Uterus (tissue), 2 donors: ENCODE measurements around the gene FLNB.

ENCODE experiments used
- CTCF ChIP-seq, 4 experiments: fragments of 200-600 bp in 2 of 4; fragments of 450-650 bp in 2 of 4; sonication (generic) in 2 of 4; IDR thresholded peaks; one replicate each; pipeline ENCODE4 v1.5.1; 2016 to 2019; ENCODE audit warnings: antibody characterized with exemption in 4 of 4, mild to moderate bottlenecking in 2 of 4, moderate library complexity in 1 of 4
- POLR2A ChIP-seq, 2 donors: fragments of 450-650 bp; IDR thresholded peaks; one replicate each; pipeline ENCODE4 v1.6.1; 2016; ENCODE audit warnings: antibody characterized with exemption in 2 of 2, mild to moderate bottlenecking in 1 of 2, moderate library complexity in 1 of 2

- TF ChIP-seq CTCF (IDR thresholded peaks at IDR 0.05) (no peak), POLR2A (IDR thresholded peaks at IDR 0.05) (no peak)
Observed at GRCh38 chr3:58124387-58124786, 116.2 kb downstream of the FLNB start.
